MCF 10A (cell line): ENCODE data around the gene TMEM236. TPM values are rescaled to one million over a fixed set of nuclear protein-coding genes. Genes with fewer than 3 reads are reported as not detected.
"Not testable (repeated sequence)": the region's sequence is repeated elsewhere in the genome, so short reads cannot be mapped to it uniquely, and the experiment has no call there.

ENCODE experiments used
- BruUV-seq: library from RNA; stranded (reverse); fragments of 400-500 nt; replicated peaks from 2 replicates; lab custom pipeline; 2021; lab: Mats Ljungman, UMichigan
- CTCF ChIA-PET: fragments of 300-600 bp; sonication (Branson Sonifier 250); formaldehyde crosslinking; extraction: SDS; loops from one replicate; lab custom pipeline; 2021; ENCODE audit warnings: antibody characterized with exemption, inconsistent platforms; lab: Yijun Ruan, JAX
- POLR2A ChIA-PET: fragments of 300-600, 350-650 bp; sonication (Branson Sonifier 250); formaldehyde crosslinking; extraction: SDS; loops from one replicate; lab custom pipeline; 2020; ENCODE audit warnings: antibody characterized with exemption, inconsistent platforms; lab: Yijun Ruan, JAX
- DNase-seq: peaks from one replicate; pipeline ENCODE4 v3.0.0-alpha.2; 2018; ENCODE audit not compliant: unreplicated experiment
- H3K27ac Mint-ChIP-seq: one replicate; pipeline ENCODE4 v1.8.0; 2022; ENCODE audit warnings: mild to moderate bottlenecking, low read depth, mixed read lengths; ENCODE audit not compliant: unreplicated experiment
- H3K27me3 Mint-ChIP-seq: one replicate; pipeline ENCODE4 v1.8.0; 2022; ENCODE audit warnings: mixed read lengths; ENCODE audit not compliant: insufficient read depth, unreplicated experiment
- H3K36me3 Mint-ChIP-seq: one replicate; pipeline ENCODE4 v1.8.0; 2022; ENCODE audit warnings: mild to moderate bottlenecking, moderate library complexity, mixed read lengths; ENCODE audit not compliant: insufficient read depth, unreplicated experiment
- H3K4me1 Mint-ChIP-seq: one replicate; pipeline ENCODE4 v1.8.0; 2022; ENCODE audit warnings: mixed read lengths; ENCODE audit not compliant: insufficient read depth, unreplicated experiment
- H3K4me3 Mint-ChIP-seq: one replicate; pipeline ENCODE4 v1.8.0; 2022; ENCODE audit warnings: mild to moderate bottlenecking, moderate library complexity, mixed read lengths; ENCODE audit not compliant: unreplicated experiment
- H3K9me3 Mint-ChIP-seq: one replicate; pipeline ENCODE4 v1.8.0; 2022; ENCODE audit warnings: mixed read lengths; ENCODE audit not compliant: unreplicated experiment
- intact Hi-C: fragments of 100-400 bp; cut with micrococcal nuclease; formaldehyde crosslinking; loops from 2 replicates; pipeline ENCODE4 v1.14.1; 2022
- total RNA-seq: library from RNA; stranded (reverse); gene quantifications from 2 replicates; pipeline ENCODE4 v1.2.3, GENCODE V29; 2022
- TF ChIP-seq, protein P1 (sequence below): fragments of 200-600 bp; IDR thresholded peaks from one replicate; pipeline ENCODE4 v1.8.0; 2022; ENCODE audit warnings: antibody characterized with exemption, mild to moderate bottlenecking; ENCODE audit not compliant: unreplicated experiment

TMEM236 gene
- total RNA-seq, 1 experiment from 2014 or later: 0.09 TPM

DNA sequence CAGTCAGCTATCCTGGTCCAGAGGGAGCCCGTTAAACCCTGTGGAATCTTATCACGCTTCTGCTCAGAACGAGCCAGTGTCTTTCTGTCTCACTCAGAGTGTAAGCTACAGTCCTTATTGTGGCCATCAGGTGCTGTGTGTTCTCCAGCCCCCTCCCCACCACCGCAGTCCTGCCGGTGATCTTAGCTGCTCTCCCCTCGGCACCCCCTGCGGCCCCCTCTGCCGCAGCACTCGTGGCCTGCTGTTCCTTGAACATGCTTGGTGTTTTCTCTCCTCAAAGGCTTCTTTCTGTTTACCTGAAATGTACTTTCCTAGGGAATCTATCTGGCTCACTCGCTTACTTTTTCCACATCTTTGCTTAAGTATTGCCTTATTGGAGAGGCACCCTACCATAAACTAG, 38.2 kb upstream of the TMEM236 start:
- intact Hi-C loops: no loop called here
- Mint-ChIP-seq H3K27me3 (no peaks in the 10 kb centered on the region), H3K36me3 (peaks cover 58% of the 10 kb centered on the region), H3K4me1 (no peaks in the 10 kb centered on the region), H3K4me3 (no peak overlapping the region), H3K27ac (no peak overlapping the region), H3K9me3 (peaks cover 7% of the 10 kb centered on the region)
- ChIA-PET CTCF (interaction anchor here (0.7 to 0.8 kb wide), 2 partner anchors 23 to 108 kb away, joined by 3 read pairs; no protein-coding TSS in a partner anchor), POLR2A (no interaction called here)
- no peak for DNase-seq
- BruUV-seq: no TSS peak
- TF ChIP-seq, protein P1, sequence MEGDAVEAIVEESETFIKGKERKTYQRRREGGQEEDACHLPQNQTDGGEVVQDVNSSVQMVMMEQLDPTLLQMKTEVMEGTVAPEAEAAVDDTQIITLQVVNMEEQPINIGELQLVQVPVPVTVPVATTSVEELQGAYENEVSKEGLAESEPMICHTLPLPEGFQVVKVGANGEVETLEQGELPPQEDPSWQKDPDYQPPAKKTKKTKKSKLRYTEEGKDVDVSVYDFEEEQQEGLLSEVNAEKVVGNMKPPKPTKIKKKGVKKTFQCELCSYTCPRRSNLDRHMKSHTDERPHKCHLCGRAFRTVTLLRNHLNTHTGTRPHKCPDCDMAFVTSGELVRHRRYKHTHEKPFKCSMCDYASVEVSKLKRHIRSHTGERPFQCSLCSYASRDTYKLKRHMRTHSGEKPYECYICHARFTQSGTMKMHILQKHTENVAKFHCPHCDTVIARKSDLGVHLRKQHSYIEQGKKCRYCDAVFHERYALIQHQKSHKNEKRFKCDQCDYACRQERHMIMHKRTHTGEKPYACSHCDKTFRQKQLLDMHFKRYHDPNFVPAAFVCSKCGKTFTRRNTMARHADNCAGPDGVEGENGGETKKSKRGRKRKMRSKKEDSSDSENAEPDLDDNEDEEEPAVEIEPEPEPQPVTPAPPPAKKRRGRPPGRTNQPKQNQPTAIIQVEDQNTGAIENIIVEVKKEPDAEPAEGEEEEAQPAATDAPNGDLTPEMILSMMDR: no peak

DNA sequence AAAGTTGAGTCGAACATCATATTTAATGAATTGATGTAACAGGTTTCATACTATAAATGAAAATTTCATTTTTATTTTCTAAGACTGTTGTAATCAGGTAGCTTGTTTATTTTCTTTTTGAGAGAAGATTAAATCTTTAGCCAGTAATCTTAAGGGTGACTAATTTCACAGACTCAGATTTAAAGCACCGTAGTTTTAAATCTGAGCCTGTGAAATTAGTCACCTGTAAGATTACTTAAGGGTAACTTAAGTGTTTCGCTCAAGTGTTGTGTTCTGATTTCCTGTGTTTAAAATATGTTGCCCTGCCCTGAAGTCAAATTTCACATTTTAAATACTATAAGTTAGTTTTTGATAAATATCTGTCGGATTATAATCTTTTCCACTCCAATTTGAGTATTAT, 35.8 kb upstream of the TMEM236 start:
- Mint-ChIP-seq H3K27ac (no peak overlapping the region), H3K27me3 (no peaks in the 10 kb centered on the region), H3K36me3 (peaks cover 35% of the 10 kb centered on the region), H3K9me3 (peaks cover 7% of the 10 kb centered on the region), H3K4me1 (no peaks in the 10 kb centered on the region), H3K4me3 (no peak overlapping the region)
- no peak for DNase-seq
- ChIA-PET CTCF (interaction anchor here (2.1 kb wide), 1 partner anchor 22 kb away, joined by 6 read pairs; no protein-coding TSS in a partner anchor), POLR2A (interaction anchor here (0.6 kb wide), 1 partner anchor 28 kb away, joined by 3 read pairs; no protein-coding TSS in a partner anchor)
- intact Hi-C loops: no loop called here
- TF ChIP-seq, protein P1: no peak
- BruUV-seq: no TSS peak

DNA sequence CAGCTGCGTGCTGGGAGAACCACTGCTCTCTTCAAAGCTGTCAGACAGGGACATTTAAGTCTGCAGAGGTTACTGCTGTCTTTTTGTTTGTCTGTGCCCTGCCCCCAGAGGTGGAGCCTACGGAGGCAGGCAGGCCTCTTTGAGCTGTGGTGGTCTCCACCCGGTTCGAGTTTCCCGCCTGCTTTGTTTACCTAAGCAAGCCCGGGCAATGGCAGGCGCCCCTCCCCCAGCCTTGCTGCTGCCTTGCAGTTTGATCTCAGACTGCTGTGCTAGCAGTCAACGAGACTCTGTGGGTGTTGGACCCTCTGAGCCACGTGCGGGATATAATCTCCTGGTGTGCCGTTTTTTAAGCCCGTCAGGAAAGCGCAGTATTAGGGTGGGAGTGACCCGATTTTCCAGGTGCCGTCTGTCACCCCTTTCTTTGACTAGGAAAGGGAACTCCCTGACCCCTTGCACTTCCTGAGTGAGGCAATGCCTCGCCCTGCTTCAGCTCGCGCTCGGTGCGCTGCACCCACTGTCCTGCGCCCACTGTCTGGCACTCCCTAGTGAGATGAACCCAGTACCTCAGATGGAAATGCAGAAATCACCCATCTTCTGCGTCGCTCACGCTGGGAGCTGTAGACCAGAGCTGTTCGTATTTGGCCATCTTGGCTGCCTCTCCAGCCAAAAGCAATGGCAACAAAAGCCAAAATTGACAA, 29.5 kb upstream of the TMEM236 start:
- H3K4me3 Mint-ChIP-seq, BruUV-seq, DNase-seq, POLR2A ChIA-PET, H3K9me3 Mint-ChIP-seq, intact Hi-C loops, CTCF ChIA-PET, H3K27ac Mint-ChIP-seq, H3K27me3 Mint-ChIP-seq, H3K4me1 Mint-ChIP-seq: not testable (repeated sequence)
- peaks cover 23% of the 10 kb centered on the region for H3K36me3 Mint-ChIP-seq

DNA sequence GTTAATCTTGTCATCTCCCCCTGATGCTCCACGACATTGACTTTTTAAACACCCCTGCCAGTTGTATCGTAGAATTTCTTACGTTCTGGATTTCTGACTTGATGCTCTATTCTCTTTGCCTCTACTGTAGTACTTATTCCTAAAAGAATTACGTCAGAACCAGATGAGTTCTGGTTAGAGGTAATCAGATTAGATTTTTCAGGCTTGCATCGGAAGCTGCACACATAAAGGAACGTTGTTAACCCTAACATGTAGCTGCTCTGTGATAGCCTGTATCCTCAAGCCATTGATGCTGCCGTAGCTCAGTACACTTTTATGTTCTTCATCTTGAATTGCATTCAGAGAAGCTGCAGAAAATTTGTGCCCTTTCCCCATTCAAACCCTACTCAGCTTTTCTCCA, 26.3 kb upstream of the TMEM236 start:
- POLR2A ChIA-PET: no interaction called here
- Mint-ChIP-seq H3K36me3 (peaks cover 19% of the 10 kb centered on the region), H3K27me3 (no peaks in the 10 kb centered on the region), H3K4me1 (no peaks in the 10 kb centered on the region), H3K9me3 (no peaks in the 10 kb centered on the region), H3K27ac (no peak overlapping the region), H3K4me3 (no peak overlapping the region)
- intact Hi-C loops: no loop called here
- CTCF ChIA-PET: interaction anchor here (3.7 kb wide), 1 partner anchor 12 kb away, joined by 17 read pairs; no protein-coding TSS in a partner anchor
- TF ChIP-seq, protein P1: no peak
- no peak for DNase-seq
- no TSS peak for BruUV-seq
